ENCODE measurements around the gene ABI2.
A peak's percentile ranks its signal among the peaks of the same experiment; 100 is the strongest.

- TF ChIP-seq CTCF (IDR thresholded peaks at IDR 0.05) (peak; percentile 77), ZFX (IDR thresholded peaks at IDR 0.05; ENCODE audit: borderline replicate concordance) (no peak)
Observed at GRCh38 chr2:203484266-203485112, 156.3 kb downstream of the ABI2 start.
